NCI-H1105 (cell line): ENCODE data around the gene CNGB1.
A peak's percentile ranks its signal among the peaks of the same experiment; 100 is the strongest.
"Not testable (repeated sequence)": the region's sequence is repeated elsewhere in the genome, so short reads cannot be mapped to it uniquely, and the experiment has no call there.

Source experiments
- DNase-seq: peaks from one replicate; lab custom pipeline; 2025; lab: John Stamatoyannopoulos, UW

The CNGB1 gene

GRCh38 chr16:57886427-57886826 is 84.5 kb downstream of the CNGB1 start:
- no peak for DNase-seq

GRCh38 chr16:57884655-57885133 is 86.2 kb downstream of the CNGB1 start:
- no peak for DNase-seq

GRCh38 chr16:57883953-57884654 is 86.8 kb downstream of the CNGB1 start:
- no peak for DNase-seq

GRCh38 chr16:57883480-57883879 is 87.4 kb downstream of the CNGB1 start:
- DNase-seq, result no peak

GRCh38 chr16:57882792-57883191 is 88.1 kb downstream of the CNGB1 start:
- DNase-seq, result no peak

- no peak for DNase-seq
Observed at GRCh38 chr16:57882206-57882605, 88.7 kb downstream of the CNGB1 start.

- DNase-seq, result no peak
Observed at GRCh38 chr16:57878586-57878985, 92.3 kb downstream of the CNGB1 start.

- DNase-seq, result no peak
Observed at GRCh38 chr16:57876210-57876609, 94.7 kb downstream of the CNGB1 start.

- DNase-seq, result no peak
Observed at GRCh38 chr16:57875347-57875746, 95.6 kb downstream of the CNGB1 start.

GRCh38 chr16:57873218-57873617 is 97.7 kb downstream of the CNGB1 start:
- no peak for DNase-seq

- DNase-seq, result not testable (repeated sequence)
Observed at GRCh38 chr16:57872764-57873163, 98.2 kb downstream of the CNGB1 start.

GRCh38 chr16:57871456-57871855 is 99.5 kb downstream of the CNGB1 start:
- DNase-seq, result no peak

- no peak for DNase-seq
Observed at GRCh38 chr16:57870753-57871454, 100.0 kb downstream of the CNGB1 start.

GRCh38 chr16:57868913-57869520 is 101.9 kb downstream of the CNGB1 start:
- no peak for DNase-seq

- DNase-seq, result peak; percentile 76
Observed at GRCh38 chr16:57867000-57867561, 103.8 kb downstream of the CNGB1 start.

- DNase-seq, result no peak
Observed at GRCh38 chr16:57866529-57866918, 104.4 kb downstream of the CNGB1 start.

GRCh38 chr16:57865746-57866528 is 105.0 kb downstream of the CNGB1 start:
- DNase-seq, result no peak

- no peak for DNase-seq
Observed at GRCh38 chr16:57863434-57864160, 107.3 kb downstream of the CNGB1 start.

GRCh38 chr16:57862698-57863433 is 108.1 kb downstream of the CNGB1 start:
- no peak for DNase-seq

GRCh38 chr16:57859331-57859730 is 111.6 kb downstream of the CNGB1 start:
- DNase-seq, result no peak

GRCh38 chr16:57858635-57859034 is 112.3 kb downstream of the CNGB1 start:
- DNase-seq, result no peak
